LNCaP clone FGC (cell line): Measurements from ENCODE around the gene SIRPD.

ENCODE experiments used
- DNase-seq: peaks from one replicate; pipeline ENCODE4 v3.0.0-alpha.2; 2011; ENCODE audit warnings: low read depth
- H3K4me3 ChIP-seq: 2 replicates; pipeline ENCODE4 v1.5.1; 2011; ENCODE audit warnings: mild to moderate bottlenecking, low read depth, low read length, control low read depth
- CTCF ChIP-seq: IDR thresholded peaks from 2 replicates; pipeline ENCODE4 v1.5.1; 2012; ENCODE audit warnings: mild to moderate bottlenecking; ENCODE audit not compliant: control insufficient read depth, insufficient read depth; ENCODE audit errors: extremely low read depth

The SIRPD gene

GRCh38 chr20:1490643-1491195, 66.8 kb downstream of the SIRPD start:
- no peak overlapping the region for H3K4me3 ChIP-seq
- TF ChIP-seq CTCF = no peak
- DNase-seq = no peak

GRCh38 chr20:1489764-1490436, 67.6 kb downstream of the SIRPD start:
- no peak for DNase-seq
- no peak for TF ChIP-seq CTCF
- H3K4me3 ChIP-seq = no peak overlapping the region

DNA sequence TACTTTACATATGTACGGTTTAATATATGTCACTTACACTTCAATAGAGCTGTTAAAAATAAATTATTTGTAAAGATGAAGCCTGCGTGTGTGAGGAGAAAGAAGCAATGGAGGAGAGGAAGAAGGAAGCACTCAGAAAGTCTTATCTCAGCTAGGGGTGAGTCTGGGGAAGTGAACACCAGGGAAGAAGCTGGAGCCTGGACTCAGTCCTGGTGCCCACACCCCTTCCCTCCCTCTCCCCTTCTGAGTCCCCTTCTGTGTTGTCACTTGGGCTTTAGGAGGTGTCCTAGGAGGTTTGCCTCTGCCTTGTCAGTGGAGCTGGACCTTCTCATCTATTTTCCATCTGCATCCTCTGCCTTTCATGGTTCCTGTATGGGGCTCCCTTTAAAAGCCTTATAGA, 68.2 kb downstream of the SIRPD start:
- no peak for TF ChIP-seq CTCF
- H3K4me3 ChIP-seq = no peak overlapping the region
- no peak for DNase-seq

DNA sequence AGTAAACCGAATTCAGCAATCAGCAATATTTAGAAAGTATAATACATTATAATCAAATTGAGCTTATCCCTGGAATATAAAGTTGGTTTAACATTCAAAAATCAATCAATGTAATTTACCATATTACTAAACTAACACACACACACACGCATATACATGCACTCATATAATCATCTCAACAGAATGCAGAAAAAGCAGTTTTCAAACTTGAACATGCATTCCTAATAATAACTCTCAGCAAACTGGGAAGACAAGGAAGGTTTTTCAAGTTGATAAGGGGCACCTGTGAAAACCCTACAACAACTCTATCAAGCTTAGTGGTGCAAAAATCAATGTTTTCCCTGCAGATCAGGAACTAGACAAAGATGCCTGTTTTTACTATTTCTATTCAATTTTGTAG, 70.9 kb downstream of the SIRPD start:
- H3K4me3 ChIP-seq = no peak overlapping the region
- TF ChIP-seq CTCF = no peak
- DNase-seq = no peak

- DNase-seq = no peak
- no peak overlapping the region for H3K4me3 ChIP-seq
- TF ChIP-seq CTCF = no peak
Measured at GRCh38 chr20:1484438-1485116, 72.9 kb downstream of the SIRPD start.
